ENCODE results near the gene COLGALT1.

GRCh38 chr19:17510220-17510993 is 45.0 kb upstream of the COLGALT1 start:
- TF ChIP-seq POLR2A (IDR thresholded peaks at IDR 0.05) (no peak), CTCF (IDR thresholded peaks at IDR 0.05) (no peak)
